Upper lobe of right lung (tissue), 1 donor: ENCODE results near the gene ENAH. TPM values are rescaled to one million over a fixed set of nuclear protein-coding genes. Genes with fewer than 3 reads are reported as not detected.
"Not testable (repeated sequence)": the region's sequence is repeated elsewhere in the genome, so short reads cannot be mapped to it uniquely, and the experiment has no call there.

Source experiments
- ATAC-seq: fragments of 200-7000 bp; cut with Tn5 transposase; one replicate; pipeline ENCODE4 v1.9.1; 2020; ENCODE audit warnings: mild to moderate bottlenecking, moderate library complexity
- DNase-seq: peaks from one replicate; pipeline ENCODE4 v3.0.0-alpha.2; 2020
- H3K27ac ChIP-seq: fragments of 200-600 bp; one replicate; pipeline ENCODE4 v1.8.0; 2022
- H3K27me3 ChIP-seq: fragments of 200-600 bp; one replicate; pipeline ENCODE4 v1.8.0; 2022; ENCODE audit warnings: mild to moderate bottlenecking
- H3K36me3 ChIP-seq: fragments of 200-600 bp; one replicate; pipeline ENCODE4 v1.8.0; 2022
- H3K4me1 ChIP-seq: fragments of 200-600 bp; one replicate; pipeline ENCODE4 v1.8.0; 2022
- H3K4me3 ChIP-seq: fragments of 200-600 bp; one replicate; pipeline ENCODE4 v1.8.0; 2022; ENCODE audit warnings: mild to moderate bottlenecking
- H3K9me3 ChIP-seq: fragments of 200-600 bp; one replicate; pipeline ENCODE4 v1.8.0; 2022
- CTCF ChIP-seq: fragments of 200-600 bp; IDR thresholded peaks from one replicate; pipeline ENCODE4 v1.8.0; 2022; ENCODE audit warnings: antibody characterized with exemption
- intact Hi-C: fragments of 100-400 bp; cut with DNase I; formaldehyde crosslinking; loops from one replicate; pipeline ENCODE4 v1.11.0; 2022
- total RNA-seq: library from RNA; stranded (reverse); fragmentation: NEBNext Ultra II Directional; extraction: Animal tissue kit (Norgen Biotek cat#: 25700); gene quantifications from one replicate; pipeline ENCODE4 v1.2.1, GENCODE V29; 2021
- donor health status: DM: no; HTN: yes; CAD: no; lungs with severe emphysema.

The ENAH gene
- total RNA-seq, 1 donor from 2014 or later = 67.4 TPM

GRCh38 chr1:225626698-225627097, 26.2 kb downstream of the ENAH start:
- H3K27me3 ChIP-seq = no peaks in the 10 kb centered on the region
- TF ChIP-seq CTCF = no peak
- ATAC-seq (no peak), DNase-seq (no peak)
- H3K36me3 ChIP-seq = no peaks in the 10 kb centered on the region
- H3K9me3 ChIP-seq = no peaks in the 10 kb centered on the region
- H3K4me3 ChIP-seq = no peak overlapping the region
- H3K4me1 ChIP-seq = peaks cover 6% of the 10 kb centered on the region
- H3K27ac ChIP-seq = no peak overlapping the region
- intact Hi-C loops = no loop called here

- TF ChIP-seq CTCF = no peak
- no peaks in the 10 kb centered on the region for H3K27me3 ChIP-seq
- intact Hi-C loops = no loop called here
- H3K9me3 ChIP-seq = no peaks in the 10 kb centered on the region
- H3K4me3 ChIP-seq = no peak overlapping the region
- DNase-seq (no peak), ATAC-seq (no peak)
- H3K36me3 ChIP-seq = no peaks in the 10 kb centered on the region
- H3K27ac ChIP-seq = no peak overlapping the region
- peaks cover 12% of the 10 kb centered on the region for H3K4me1 ChIP-seq
These were observed 35.0 kb downstream of the ENAH start for GRCh38 chr1:225617956-225618355.

- intact Hi-C loops = no loop called here
- Histone ChIP-seq H3K4me3 (no peak overlapping the region), H3K36me3 (no peaks in the 10 kb centered on the region), H3K4me1 (peaks cover 12% of the 10 kb centered on the region), H3K27me3 (no peaks in the 10 kb centered on the region), H3K9me3 (no peaks in the 10 kb centered on the region), H3K27ac (no peak overlapping the region)
- ATAC-seq (no peak), DNase-seq (no peak)
- no peak for TF ChIP-seq CTCF
These were observed 35.4 kb downstream of the ENAH start for GRCh38 chr1:225617479-225617878.

- H3K27me3 ChIP-seq, intact Hi-C loops, H3K27ac ChIP-seq, H3K4me3 ChIP-seq, H3K9me3 ChIP-seq, ATAC-seq, H3K36me3 ChIP-seq, DNase-seq: not testable (repeated sequence)
- H3K4me1 ChIP-seq = peaks cover 12% of the 10 kb centered on the region
These were observed 37.5 kb downstream of the ENAH start for GRCh38 chr1:225615403-225615790.

- H3K9me3 ChIP-seq = no peaks in the 10 kb centered on the region
- ATAC-seq (no peak), DNase-seq (no peak)
- H3K4me1 ChIP-seq = peaks cover 10% of the 10 kb centered on the region
- no peaks in the 10 kb centered on the region for H3K36me3 ChIP-seq
- H3K27me3 ChIP-seq = no peaks in the 10 kb centered on the region
- TF ChIP-seq CTCF = no peak
- peak overlapping the region; percentile 39 for H3K27ac ChIP-seq
- no peak overlapping the region for H3K4me3 ChIP-seq
- intact Hi-C loops = no loop called here
These were observed 39.9 kb downstream of the ENAH start for GRCh38 chr1:225613006-225613405.

- Histone ChIP-seq H3K4me3 (no peak overlapping the region), H3K9me3 (no peaks in the 10 kb centered on the region), H3K27ac (peak overlapping the region; percentile 39), H3K36me3 (no peaks in the 10 kb centered on the region), H3K27me3 (no peaks in the 10 kb centered on the region), H3K4me1 (peaks cover 5% of the 10 kb centered on the region)
- no peak for TF ChIP-seq CTCF
- intact Hi-C loops = no loop called here
- no peak for ATAC-seq
- DNase-seq = no peak
These were observed 40.6 kb downstream of the ENAH start for GRCh38 chr1:225612287-225612686.
